HG02852 (cell line): Measurements from ENCODE around the gene ING2.
"Not testable (repeated sequence)": the region's sequence is repeated elsewhere in the genome, so short reads cannot be mapped to it uniquely, and the experiment has no call there.

Source experiments
- ATAC-seq: cut with Tn5 transposase; IDR thresholded peaks from one replicate; pipeline ENCODE4 v1.9.1; 2021; ENCODE audit warnings: mild to moderate bottlenecking, moderate library complexity; ENCODE audit not compliant: unreplicated experiment

Gene ING2, protein sequence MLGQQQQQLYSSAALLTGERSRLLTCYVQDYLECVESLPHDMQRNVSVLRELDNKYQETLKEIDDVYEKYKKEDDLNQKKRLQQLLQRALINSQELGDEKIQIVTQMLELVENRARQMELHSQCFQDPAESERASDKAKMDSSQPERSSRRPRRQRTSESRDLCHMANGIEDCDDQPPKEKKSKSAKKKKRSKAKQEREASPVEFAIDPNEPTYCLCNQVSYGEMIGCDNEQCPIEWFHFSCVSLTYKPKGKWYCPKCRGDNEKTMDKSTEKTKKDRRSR

DNA sequence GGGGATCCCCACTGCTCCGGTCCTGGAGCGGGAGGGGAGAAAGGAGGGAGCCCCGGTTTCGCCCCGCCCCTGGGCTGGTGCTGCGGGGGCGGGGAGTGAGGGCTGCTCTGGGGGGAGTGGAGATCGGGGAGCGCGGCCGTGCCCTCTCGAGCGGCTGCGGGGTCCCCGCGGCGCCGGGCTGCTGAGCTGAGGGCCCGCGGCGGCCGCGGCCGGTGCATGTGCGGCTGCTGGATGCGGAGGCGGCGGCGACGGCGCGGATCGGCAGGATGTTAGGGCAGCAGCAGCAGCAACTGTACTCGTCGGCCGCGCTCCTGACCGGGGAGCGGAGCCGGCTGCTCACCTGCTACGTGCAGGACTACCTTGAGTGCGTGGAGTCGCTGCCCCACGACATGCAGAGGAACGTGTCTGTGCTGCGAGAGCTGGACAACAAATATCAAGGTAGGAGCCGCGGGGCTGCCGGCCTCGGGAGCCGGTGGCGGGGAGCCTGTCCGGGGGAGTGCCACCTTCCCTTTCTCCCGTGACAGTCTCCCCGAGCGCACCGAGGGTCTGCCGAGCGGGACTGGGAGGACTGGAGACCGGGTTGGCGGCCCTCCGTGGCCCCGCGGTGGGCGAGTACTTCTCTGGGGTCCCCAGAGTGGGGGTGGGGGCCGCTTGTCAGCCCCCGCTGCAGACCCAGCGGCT lies at the start of gene ING2:
ING2 (plus strand) TSS at position 129 of the 681 bp plus-strand sequence; CDS start at position 267, 138 bp downstream.
- ATAC-seq, result peak; percentile 48

DNA sequence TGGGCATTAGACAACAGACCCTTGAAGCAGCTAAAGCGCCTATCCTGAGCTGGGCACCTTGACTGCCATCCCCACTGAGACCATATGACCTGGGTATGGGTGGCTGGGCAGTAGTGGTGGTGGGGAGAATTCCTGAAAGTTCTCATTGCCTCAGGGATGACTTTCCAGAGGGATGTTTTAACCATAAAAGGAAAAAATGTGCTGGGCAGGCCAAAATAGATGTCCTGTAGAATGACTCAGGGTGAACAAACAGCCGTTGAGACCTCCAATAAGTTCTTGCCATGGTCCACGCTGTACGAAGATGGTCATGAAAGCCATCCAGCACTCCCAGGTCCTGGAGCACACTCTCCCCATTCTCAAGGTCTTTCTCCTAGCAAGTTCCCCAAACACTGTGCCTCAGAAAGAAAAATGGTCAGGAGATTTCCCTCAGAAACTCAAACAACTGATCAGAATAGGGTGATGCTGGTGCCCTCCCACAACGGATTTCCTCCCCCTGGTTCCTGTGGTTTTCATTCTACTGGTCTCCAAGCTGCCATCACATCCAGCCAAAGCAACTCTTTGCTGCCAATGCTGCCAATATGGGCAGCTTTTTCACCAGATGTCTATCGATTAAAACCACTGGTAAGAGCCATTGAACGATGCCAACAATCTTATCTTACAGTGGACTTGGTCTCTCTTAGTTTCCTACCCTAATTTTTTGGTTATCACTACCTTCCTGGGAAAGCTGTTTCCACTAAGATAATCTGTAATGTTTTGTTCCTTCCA lies 49.2 kb upstream of the ING2 start:
- ATAC-seq, result no peak

DNA sequence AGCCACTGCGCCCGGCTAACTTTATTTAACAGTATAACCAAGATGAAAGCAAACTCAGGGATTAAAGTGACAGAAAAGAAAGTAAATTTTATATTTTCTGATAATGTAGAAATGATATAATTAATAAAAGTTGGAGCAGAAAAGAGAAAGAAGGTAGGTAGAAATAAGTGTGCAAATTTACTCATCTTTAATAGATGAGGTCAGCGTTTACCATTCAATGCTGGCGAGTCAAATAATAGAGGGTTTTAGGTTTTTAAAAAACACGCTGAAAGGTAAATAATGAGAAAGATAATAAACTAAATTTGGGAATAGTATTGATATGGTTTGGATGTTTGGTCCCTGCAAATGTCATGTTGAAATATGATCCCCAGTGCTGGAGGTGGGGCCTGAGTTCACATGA lies 46.9 kb upstream of the ING2 start:
- ATAC-seq, result no peak

DNA sequence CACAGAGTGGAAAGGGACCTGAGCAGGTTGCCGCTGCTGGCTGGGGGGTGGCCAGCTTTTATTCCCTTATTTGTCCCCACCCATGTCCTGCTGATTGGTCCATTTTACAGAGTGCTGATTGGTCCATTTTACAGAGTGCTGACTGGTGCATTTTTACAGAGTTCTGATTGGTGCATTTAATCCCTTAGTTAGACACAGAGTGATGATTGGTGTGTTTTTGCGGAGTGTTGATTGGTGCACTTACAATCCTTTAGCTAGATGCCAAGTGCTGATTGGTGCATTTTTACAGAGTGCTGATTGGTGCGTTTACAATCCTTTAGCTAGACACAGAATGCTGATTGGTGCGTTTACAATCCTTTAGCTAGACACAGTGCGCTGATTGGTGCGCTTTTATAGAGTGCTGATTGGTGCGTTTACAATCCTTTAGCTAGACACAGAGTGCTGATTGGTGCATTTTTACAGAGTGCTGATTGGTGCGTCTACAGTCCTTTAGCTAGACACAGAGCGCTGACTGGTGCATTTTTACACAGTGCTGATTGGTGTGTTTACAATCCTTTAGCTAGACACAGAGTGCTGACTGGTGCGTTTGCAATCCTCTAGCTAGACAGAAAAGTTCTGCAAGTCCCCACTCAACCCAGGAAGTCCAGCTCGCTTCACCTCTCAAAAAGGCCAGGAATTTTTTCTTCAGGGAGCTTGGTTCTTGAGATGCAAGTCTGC lies 40.8 kb upstream of the ING2 start:
- ATAC-seq, result not testable (repeated sequence)

DNA sequence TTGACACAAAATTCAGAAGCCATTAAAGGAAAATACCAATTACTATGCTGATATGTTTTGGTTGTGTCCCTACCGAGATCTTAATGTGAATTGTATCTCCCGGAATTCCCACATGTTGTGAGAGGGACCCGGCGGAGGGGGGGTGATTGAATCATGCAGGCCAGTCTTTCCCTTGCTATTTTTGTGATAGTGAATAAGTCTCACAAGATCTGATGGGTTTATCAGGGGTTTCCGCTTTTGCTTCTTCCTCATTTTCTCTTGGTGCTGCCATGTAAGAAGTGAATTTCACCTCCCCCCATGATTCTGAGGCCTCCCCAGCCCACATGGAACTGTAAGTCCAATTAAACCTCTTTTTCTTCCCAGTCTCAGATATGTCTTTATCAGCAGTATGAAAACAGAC lies 39.0 kb upstream of the ING2 start:
- not testable (repeated sequence) for ATAC-seq

DNA sequence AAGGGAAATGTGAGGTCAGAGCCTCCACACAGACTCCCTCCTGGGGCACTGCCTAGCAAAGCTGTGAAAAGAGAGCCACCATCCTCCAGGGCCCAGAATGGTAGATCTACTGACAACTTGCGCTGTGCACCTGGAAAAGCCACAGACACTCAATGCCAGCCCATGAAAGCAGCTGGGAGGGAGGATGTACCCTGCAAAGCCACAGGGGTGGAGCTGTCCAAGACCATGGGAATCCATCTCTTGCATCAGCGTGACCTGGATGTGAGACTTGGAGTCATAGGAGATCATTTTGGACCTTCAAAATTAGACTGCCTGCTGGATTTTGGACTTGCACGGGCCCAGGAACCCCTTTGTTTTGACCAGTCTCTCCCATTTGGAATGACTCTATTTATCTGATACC lies 37.6 kb upstream of the ING2 start:
- ATAC-seq, result no peak

DNA sequence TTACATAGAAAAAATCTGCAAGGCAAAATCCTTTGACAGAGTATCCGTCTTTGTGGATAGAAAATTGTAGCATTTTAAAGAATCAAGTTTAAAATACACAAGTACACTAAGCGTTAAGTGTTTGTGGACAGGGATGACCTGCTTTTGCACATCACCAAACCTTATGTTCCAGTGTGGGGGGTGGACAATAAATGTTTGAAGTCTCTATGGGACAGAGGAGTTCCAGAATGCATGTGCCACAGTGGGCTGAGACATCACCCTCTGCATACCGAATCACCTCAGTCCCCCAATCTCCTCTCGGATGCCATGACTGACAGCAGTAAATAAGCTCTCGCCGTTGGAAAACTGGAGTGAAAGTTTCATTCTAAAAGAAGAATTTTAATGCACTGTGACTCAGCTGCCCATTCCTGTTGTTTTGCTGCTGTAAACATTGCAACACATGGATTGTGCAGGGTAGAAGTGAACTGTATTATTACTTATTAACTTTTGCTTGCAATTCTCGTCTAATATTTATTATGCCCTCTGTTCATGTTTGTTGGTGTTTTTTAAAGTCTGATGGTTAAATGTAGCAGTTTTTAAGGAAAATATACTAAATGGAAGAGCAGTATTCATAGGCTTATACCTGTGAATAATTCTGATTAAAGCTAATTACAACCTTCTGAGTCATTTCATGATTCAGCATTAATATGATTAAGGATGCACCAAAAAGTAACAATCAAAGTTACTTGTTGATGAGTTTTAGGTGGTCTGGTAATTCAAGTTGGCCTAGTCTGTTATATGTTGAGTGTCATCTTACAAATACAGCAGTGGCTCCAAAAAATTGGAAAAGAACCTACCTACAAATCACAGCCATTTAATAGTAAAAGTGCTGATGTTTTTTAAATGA lies 36.4 kb upstream of the ING2 start:
- ATAC-seq, result no peak

DNA sequence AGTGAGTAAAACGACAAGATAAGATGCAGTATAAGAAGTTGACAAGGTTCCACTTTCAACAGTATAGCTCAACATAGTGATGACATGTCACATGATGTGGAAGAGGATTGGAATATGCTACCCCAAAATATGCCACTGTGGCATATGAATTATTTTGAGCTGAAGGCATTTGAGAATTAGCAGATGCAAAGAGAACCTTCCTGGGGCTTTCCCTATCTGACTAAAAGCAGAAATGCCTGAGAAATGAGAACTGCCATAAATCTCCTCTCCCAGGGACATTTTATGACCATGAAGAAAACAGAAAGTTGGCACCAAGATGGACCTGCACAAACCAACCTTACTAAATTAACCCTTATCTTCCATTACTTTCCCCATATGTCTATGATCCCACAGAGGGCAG lies 35.6 kb upstream of the ING2 start:
- no peak for ATAC-seq

DNA sequence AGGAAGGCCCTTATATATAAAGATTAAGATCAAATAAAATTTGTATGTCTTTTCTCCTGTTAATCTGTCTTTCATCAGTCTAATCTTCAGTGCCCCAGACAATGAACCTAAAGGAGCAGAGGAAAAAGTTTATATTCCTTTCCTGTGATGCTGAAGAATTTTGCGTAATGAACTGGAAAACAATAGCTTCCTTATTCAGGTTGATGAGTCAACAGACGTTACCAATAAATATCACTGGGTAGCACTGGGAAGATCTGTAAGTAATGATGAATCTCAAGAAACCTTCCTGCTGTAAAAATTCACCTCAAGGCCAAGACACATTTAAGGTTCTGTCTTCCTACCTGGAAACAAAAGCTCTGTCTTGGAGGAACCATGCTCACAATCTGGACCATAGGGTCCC lies 34.9 kb upstream of the ING2 start:
- ATAC-seq, result no peak

DNA sequence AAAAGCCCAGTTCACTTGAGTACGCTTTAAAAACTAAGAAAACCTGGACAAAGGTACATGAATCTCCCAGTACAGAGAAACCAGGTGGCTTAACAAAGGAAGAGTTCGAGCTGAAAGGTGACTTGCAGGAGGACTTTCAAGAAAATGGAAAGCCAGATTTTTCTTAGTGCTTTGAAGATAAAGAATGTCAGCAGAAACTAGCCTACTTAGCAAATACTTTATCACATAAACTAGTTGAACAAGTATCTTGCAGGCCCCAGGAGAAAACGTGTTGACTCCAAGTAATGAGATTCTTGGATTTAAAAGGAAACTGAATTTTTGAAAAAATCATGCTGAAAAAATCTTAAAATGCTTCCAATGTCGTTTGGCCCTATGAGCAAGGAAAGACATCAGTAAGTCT lies 34.0 kb upstream of the ING2 start:
- no peak for ATAC-seq

DNA sequence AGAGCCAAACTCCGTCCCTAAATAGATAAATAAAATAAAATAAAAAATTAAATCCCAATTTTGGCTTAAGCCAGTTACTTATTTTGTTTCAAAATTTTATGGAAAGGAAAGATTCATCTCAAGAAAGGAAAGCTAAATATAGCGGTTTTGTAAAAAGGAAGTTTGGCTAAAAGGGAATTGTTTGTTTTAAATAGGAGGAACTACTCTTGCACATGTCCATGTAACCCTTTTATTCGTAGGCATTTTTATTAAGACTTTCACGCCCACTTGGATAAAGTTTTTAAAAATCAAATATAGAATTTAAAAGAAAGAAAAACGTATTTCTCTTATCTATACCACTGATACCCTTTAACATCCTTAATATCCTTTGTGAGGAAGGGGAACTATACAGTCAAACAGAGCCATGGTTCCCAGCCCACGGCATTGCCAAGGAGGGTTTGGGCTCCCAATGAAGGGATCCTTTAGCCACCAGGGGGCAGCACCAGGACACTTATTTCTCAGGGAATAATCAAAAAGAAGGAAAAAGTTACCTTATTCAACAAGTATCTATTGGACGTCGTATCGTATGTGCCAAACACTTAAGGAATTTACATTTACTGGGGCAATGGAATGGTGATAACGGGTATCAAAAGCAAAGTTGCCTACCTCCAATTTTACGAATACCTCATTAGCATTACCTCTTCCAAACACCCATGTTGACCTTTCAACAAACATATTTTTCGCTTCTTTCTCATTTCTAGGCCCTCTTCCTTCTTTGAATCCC lies 32.7 kb upstream of the ING2 start:
- ATAC-seq, result peak; percentile 87

DNA sequence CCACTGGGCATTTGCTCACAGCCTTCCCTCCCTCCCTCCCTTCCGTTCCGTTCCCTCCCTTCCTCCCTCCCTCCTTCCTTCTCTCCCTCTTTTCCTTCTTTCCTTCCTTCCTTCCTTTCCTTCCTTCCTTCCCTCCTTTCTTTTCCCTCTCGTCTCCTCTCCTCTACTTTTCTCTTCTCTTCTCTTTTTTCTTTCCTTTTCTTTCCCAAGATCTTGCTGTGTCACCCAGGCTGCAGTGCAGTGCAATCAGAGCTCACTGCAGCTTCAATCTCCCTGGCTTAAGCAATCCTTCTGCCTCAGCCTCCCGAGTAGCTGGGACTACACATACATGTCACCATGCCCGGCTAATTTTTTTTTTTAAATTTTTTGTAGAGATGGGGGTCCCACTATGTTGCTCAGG lies 26.7 kb upstream of the ING2 start:
- no peak for ATAC-seq

DNA sequence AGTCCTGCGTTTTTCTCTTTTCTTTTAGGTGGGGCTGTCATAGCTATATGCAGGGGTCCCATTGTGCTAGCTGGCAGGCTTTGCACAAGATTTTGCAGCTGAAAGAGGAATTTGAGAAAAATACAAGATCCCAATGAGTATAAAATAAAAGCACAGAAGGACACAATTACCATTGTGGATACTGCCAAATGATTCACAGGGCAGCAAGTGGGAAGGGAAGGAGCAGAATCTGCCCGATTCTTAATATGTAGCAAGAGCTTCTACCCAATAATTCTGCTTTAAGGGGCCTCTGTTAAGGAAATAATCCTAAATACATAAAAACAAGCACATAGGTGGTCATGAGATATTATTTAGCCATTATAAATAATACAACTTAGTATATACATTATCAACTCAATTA lies 25.9 kb upstream of the ING2 start:
- no peak for ATAC-seq

DNA sequence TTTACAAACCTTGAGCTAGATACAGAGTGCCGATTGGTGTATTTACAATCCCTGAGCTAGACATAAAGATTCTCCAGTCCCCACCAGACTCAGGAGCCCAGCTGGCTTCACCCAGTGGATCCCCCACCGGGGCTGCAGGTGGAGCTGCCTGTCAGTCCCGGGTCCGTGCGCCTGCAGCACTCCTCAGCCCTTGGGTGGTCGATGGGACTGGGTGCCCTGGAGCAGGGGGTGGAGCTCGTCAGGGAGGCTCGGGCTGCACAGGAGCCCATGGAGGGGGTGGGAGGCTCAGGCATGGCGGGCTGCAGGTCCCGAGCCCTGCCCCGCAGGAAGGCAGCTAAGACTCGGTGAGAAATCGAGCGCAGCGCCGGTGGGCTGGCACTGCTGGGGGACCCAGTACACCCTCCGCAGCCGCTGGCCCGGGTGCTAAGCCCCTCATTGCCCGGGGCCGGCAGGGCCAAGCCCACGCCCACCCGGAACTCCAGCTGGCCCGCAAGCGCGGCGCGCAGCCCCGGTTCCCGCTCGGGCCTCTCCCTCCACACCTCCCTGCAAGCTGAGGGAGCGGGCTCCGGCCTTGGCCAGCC lies 22.3 kb upstream of the ING2 start:
- ATAC-seq, result not testable (repeated sequence)

DNA sequence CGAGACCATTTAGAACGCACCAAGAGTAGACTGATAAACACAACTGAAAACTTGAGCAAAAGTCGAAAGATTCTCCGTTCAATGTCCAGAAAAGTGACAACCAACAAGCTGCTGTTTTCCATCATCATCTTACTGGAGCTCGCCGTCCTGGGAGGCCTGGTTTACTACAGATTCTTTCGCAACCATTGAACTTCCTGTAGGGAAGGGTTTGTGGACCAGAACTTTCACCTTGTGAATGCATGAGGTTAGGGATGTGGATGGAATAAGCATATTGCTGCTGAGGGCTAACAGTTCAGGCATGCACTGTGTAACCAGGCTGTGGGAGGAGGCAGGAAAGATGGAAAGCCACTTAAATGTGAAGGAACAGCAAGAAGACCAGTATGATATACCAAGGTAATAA lies 20.9 kb upstream of the ING2 start:
- no peak for ATAC-seq

DNA sequence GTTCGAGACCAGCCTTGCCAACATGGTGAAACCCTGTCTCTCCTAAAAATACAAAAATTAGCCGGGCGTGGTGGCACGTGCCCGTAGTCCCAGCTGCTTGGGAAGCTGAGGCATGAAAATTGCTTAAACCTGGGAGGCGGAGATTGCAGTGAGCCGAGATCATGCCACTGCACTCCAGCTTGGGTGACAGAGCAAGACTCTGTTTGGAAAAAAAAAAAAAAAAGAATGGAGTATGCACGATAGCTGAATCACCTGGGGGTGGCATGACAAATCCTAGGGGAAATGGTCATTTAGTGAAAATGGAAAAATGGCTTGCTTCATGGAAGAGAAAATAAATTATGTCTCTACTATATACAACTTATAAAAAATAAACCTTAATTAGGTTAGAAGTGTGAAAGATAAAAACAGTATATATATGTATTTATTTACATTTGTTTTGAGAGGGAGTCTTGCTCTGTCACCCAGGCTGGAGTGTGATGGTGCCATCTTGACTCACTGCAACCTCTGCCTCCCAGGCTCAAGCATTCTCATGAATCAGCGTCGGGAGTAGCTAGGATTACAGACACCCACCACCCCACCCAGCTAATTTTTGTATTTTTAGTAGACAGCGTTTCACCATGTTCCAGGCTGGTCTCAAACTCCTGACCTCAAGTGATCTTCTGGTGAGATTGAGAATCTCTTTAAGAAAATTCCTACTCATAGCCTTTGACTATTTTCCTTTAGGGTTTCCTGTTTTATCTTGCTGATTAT lies 19.3 kb upstream of the ING2 start:
- ATAC-seq, result no peak

DNA sequence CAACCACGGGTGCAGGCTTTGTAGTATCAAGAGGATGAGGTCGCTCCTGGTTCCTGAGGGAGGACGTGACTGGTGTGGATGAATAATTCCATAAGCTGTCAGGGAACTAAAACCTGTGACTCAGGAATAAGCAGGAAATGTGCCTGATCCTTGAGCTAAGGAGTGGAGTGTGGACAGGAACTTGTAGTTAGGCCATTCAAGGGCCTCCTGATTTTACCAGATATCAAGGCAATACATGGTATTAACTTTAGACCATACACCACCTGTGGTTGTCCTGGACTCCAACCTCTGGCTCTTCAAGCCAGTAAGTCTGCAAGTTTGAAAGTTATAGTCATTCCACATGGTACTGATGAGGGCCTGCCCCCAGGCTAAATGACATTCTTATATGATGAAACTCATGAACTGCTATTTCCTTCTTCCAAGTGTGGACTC lies 12.1 kb upstream of the ING2 start:
- ATAC-seq, result no peak

DNA sequence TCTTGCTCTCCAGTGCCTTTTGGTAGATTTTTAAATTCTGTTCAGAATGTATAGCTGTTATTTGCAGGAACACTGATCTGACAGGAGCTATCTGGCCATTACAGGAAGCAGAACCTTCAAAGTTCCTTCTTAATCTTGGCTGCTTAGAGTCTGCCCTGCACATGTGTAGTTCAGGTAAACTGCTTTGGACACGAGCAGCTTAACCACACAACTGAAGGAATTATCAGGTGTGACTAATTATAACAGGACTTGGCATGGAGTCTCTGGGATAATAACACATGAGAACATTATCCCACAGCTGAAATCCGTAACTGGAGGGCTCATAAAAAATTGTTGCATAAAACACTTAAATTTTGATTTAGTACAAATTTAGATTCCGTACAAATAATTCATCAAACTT lies 11.6 kb upstream of the ING2 start:
- no peak for ATAC-seq
